HCT116 (cell line): ENCODE measurements around the gene DUSP2. TPM values are rescaled to one million over a fixed set of nuclear protein-coding genes. Genes with fewer than 3 reads are reported as not detected.
A peak's percentile ranks its signal among the peaks of the same experiment; 100 is the strongest.

Experiments
- ATAC-seq: fragments of 200-7000 bp; cut with Tn5 transposase; 2 replicates; pipeline ENCODE4 v1.9.1; 2020; ENCODE audit warnings: mild to moderate bottlenecking, moderate library complexity
- BruUV-seq: library from RNA; stranded (reverse); fragments of 400-500 nt; replicated peaks from 2 replicates; lab custom pipeline; 2021; lab: Mats Ljungman, UMichigan
- CTCF ChIA-PET: fragments of 300-600 bp; sonication (Branson Sonifier 250); formaldehyde crosslinking; loops from one replicate; lab custom pipeline; 2021; ENCODE audit warnings: antibody characterized with exemption; lab: Charles Lee
- POLR2A ChIA-PET: fragments of 300-600, 350-600 bp; sonication (Branson Sonifier 250); formaldehyde crosslinking; loops from one replicate; lab custom pipeline; 2021; ENCODE audit warnings: antibody characterized with exemption; lab: Charles Lee
- RAD21 ChIA-PET, 2 experiments: fragments of 300-600 bp; sonication (Branson Sonifier 250); formaldehyde crosslinking; loops; one replicate each; lab custom pipeline; 2023; ENCODE audit warnings: low total read pairs in 2 of 2; ENCODE audit not compliant: uncharacterized antibody in 2 of 2, unreplicated experiment in 2 of 2, low non-redundant PET in 1 of 2; lab: Charles Lee
- DNase-seq: peaks from one replicate; pipeline ENCODE4 v3.0.0-alpha.2; 2010; ENCODE audit warnings: low read depth, low spot score
- H2AFZ ChIP-seq: fragments of 200-600 bp; shearing (Covaris generic), sonication (generic); 2 replicates; pipeline ENCODE4 v1.6.1; 2017; ENCODE audit warnings: low read depth, mixed run types, mixed read lengths, antibody characterized with exemption, low read length; ENCODE audit not compliant: poor library complexity, severe bottlenecking
- H3K27ac ChIP-seq: 2 replicates; pipeline ENCODE4 v1.5.1; 2012; ENCODE audit warnings: low read depth, low read length
- H3K27me3 ChIP-seq: fragments of 200-600 bp; sonication (generic); 2 replicates; pipeline ENCODE4 v1.6.1; 2016; ENCODE audit warnings: mixed run types, low read length, mixed read lengths; ENCODE audit not compliant: insufficient read depth
- H3K36me3 ChIP-seq, 2 experiments: fragments of 200-500 bp in 1 of 2; fragments of 200-600 bp in 1 of 2; sonication (Bioruptor generic) in 1 of 2; sonication (generic) in 1 of 2; 2 replicates each; pipeline versions ENCODE4 v1.5.1 to v1.6.1; 2014 to 2016; ENCODE audit warnings: low read length in 2 of 2, inconsistent platforms in 1 of 2, mixed read lengths in 1 of 2, mixed run types in 1 of 2; ENCODE audit not compliant: insufficient read depth in 2 of 2, control insufficient read depth in 1 of 2
- H3K4me1 ChIP-seq, 2 experiments: fragments of 200-600 bp in 1 of 2; sonication (generic) in 1 of 2; 2 replicates each; pipeline versions ENCODE4 v1.5.1 to v1.6.1; 2012 to 2017; ENCODE audit warnings: low read length in 2 of 2, inconsistent platforms in 1 of 2, mild to moderate bottlenecking in 1 of 2, mixed read lengths in 1 of 2, mixed run types in 1 of 2, moderate library complexity in 1 of 2; ENCODE audit not compliant: insufficient read depth in 2 of 2, control insufficient read depth in 1 of 2
- H3K4me2 ChIP-seq: fragments of 200-600 bp; sonication (generic); 2 replicates; pipeline ENCODE4 v1.6.1; 2017; ENCODE audit warnings: mixed run types, low read length, mixed read lengths
- H3K4me3 ChIP-seq, 2 experiments: fragments of 200-600 bp in 1 of 2; sonication (generic) in 1 of 2; replicated peaks in 1 of 2; 2 replicates each; pipeline ENCODE4 v1.5.1; 2011 to 2016; ENCODE audit warnings: low read length in 2 of 2, control low read depth in 1 of 2, low read depth in 1 of 2, mild to moderate bottlenecking in 1 of 2, mixed read lengths in 1 of 2, mixed run types in 1 of 2
- H3K79me2 ChIP-seq: fragments of 200-600 bp; sonication (generic); 2 replicates; pipeline ENCODE4 v1.6.1; 2017; ENCODE audit warnings: mild to moderate bottlenecking, mixed run types, low read length, moderate library complexity, mixed read lengths; ENCODE audit not compliant: insufficient read depth
- H3K9ac ChIP-seq: fragments of 200-600 bp; sonication (generic); 2 replicates; pipeline ENCODE4 v1.6.1; 2016; ENCODE audit warnings: low read length, mixed read lengths
- H3K9me2 ChIP-seq: fragments of 200-600 bp; sonication (generic), shearing (Covaris generic); 2 replicates; pipeline ENCODE4 v1.6.1; 2017; ENCODE audit warnings: mixed run types, mild to moderate bottlenecking, moderate library complexity; ENCODE audit not compliant: insufficient read depth
- H3K9me3 ChIP-seq, 2 experiments: fragments of 200-500 bp in 1 of 2; fragments of 200-600 bp in 1 of 2; sonication (Bioruptor generic) in 1 of 2; sonication (generic) in 1 of 2; 2 replicates each; pipeline ENCODE4 v1.6.1; 2014 to 2017; ENCODE audit warnings: low read length in 2 of 2, mixed read lengths in 2 of 2, inconsistent platforms in 1 of 2, low read depth in 1 of 2, mild to moderate bottlenecking in 1 of 2, mixed run types in 1 of 2, moderate library complexity in 1 of 2; ENCODE audit not compliant: control insufficient read depth in 1 of 2, insufficient read depth in 1 of 2
- H4K20me1 ChIP-seq: fragments of 200-600 bp; sonication (generic), shearing (Covaris generic); 2 replicates; pipeline ENCODE4 v1.6.1; 2017; ENCODE audit warnings: mixed run types, mild to moderate bottlenecking, moderate library complexity; ENCODE audit not compliant: insufficient read depth
- EZH2 ChIP-seq: fragments of 200-600 bp; sonication (generic); IDR thresholded peaks from 2 replicates; pipeline ENCODE4 v1.6.1; 2017; ENCODE audit warnings: antibody characterized with exemption, mixed run types
- FOSL1 ChIP-seq: IDR thresholded peaks from 2 replicates; pipeline ENCODE4 v1.6.1; 2012; ENCODE audit warnings: low read depth
- POLR2AphosphoS5 ChIP-seq: IDR thresholded peaks from 2 replicates; pipeline ENCODE4 v1.6.1; 2011; ENCODE audit warnings: mild to moderate bottlenecking, low read depth, low read length, moderate library complexity
- REST ChIP-seq: IDR thresholded peaks from 2 replicates; pipeline ENCODE4 v1.6.1; 2012; ENCODE audit warnings: low read depth
- SIN3A ChIP-seq: IDR thresholded peaks from 2 replicates; pipeline ENCODE4 v1.6.1; 2012; ENCODE audit warnings: low read depth
- TCF7L2 ChIP-seq: IDR thresholded peaks from 2 replicates; pipeline ENCODE4 v1.7.0; 2011; ENCODE audit warnings: borderline replicate concordance, inconsistent platforms; ENCODE audit not compliant: insufficient read depth, insufficient read length; ENCODE audit errors: extremely low read depth
- YY1 ChIP-seq: IDR thresholded peaks from 2 replicates; pipeline ENCODE4 v1.6.1; 2011; ENCODE audit warnings: low read length, low read depth, moderate library complexity, mild to moderate bottlenecking; ENCODE audit not compliant: insufficient replicate concordance; ENCODE audit errors: extremely low read depth
- ZNF274 ChIP-seq: fragments of 200-500 bp; sonication (Bioruptor generic); IDR thresholded peaks from 2 replicates; pipeline ENCODE4 v1.6.1; 2014; ENCODE audit warnings: mild to moderate bottlenecking, low read depth, low read length, inconsistent platforms
- intact Hi-C: fragments of 100-400 bp; cut with micrococcal nuclease; formaldehyde crosslinking; loops from 2 replicates; pipeline ENCODE4 v1.10.0; 2022
- total RNA-seq: library from RNA; stranded (reverse); gene quantifications from one replicate; pipeline ENCODE4 v1.2.1, GENCODE V29; 2021; ENCODE audit not compliant: unreplicated experiment
- TF ChIP-seq, protein P1 (sequence below): IDR thresholded peaks from 2 replicates; pipeline ENCODE4 v1.6.1; 2012
- TF ChIP-seq, protein P2 (sequence below): IDR thresholded peaks from 2 replicates; pipeline ENCODE4 v1.6.1; 2012

DUSP2 gene
- total RNA-seq, 1 experiment from 2014 or later, result 24.5 TPM

DNA sequence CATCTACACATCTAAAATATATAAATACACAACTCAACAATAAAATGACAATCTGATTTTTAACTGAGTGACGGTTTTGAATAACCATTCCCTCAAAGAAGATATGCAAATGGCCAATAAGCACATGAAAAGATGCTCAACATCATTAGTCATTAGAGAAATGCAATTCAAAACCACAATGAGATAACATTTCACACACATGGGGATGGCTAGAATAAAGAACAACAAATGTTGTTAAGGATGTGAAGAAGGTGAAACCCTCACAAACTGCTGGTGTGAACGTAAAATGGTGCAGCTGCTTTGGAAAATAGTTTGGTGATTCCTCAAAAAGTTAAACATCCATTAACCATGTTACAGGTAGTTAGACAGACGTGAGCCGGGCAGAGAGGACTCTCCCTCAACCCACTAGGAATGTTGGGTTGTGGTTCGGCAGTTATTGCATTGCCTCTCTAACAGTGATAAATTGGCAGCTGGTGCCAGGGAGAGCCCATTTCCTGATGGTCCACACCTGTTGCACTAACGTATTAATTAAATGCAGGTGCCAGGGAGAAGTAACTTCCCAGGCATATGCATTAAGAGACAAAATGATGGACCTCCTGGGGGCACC, 22.3 kb upstream of the DUSP2 start (continued):
- no peak for TF ChIP-seq REST
- TF ChIP-seq FOSL1, result no peak

DNA sequence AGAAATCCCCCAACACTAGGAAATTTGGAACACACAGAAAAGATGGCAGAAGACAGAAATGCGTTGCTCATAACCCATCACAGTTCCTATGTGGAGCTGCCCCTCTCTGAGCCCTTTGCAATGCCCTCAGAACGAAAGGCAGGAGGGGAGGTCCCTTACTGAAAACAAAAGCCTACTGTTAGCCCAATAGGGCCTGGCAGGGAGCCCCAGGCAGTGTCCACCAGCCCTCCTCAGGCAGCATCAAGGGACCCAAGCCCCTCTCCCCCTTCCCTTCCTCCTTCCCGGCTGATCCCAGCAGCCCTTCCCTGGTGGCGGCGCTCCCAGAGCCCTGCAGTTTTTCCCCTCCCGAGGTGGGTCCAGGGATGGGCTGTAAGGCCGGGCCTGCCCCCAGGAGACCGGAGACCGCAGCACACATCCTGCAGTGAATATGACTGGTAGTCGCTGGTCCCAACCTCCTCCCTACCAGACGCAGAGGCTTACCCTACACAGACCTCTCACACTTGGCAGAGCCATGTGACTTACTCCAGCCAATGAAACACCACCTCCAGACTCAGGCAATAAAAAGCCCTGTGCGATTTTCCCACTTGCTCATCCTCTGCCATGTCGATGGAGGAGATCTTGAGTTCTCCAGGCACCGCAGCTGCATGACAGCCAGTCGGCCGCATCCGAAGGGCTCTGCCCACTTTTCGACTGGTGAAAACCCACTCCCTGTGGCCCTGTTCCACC, 19.4 kb upstream of the DUSP2 start:
- Histone ChIP-seq H3K36me3 (no peaks in the 10 kb centered on the region), H3K79me2 (no peaks in the 10 kb centered on the region), H3K27ac (no peak overlapping the region), H3K4me2 (no peak overlapping the region), H2AFZ (peak overlapping the region; percentile 78), H3K27me3 (no peaks in the 10 kb centered on the region), H3K9me3 (no peaks in the 10 kb centered on the region), H3K9me2 (no peaks in the 10 kb centered on the region), H4K20me1 (no peaks in the 10 kb centered on the region), H3K4me1 (no peaks in the 10 kb centered on the region), H3K9ac (no peak overlapping the region), H3K4me3 (no peak overlapping the region)
- intact Hi-C loops, result no loop called here
- ATAC-seq (peak; percentile 76), DNase-seq (no peak)
- CTCF ChIA-PET, result no interaction called here
- RAD21 ChIA-PET, result no interaction called here
- TF ChIP-seq EZH2 (no peak), REST (no peak), YY1 (no peak), ZNF274 (no peak), POLR2AphosphoS5 (no peak), TCF7L2 (no peak), SIN3A (no peak)
- TF ChIP-seq, protein P1, sequence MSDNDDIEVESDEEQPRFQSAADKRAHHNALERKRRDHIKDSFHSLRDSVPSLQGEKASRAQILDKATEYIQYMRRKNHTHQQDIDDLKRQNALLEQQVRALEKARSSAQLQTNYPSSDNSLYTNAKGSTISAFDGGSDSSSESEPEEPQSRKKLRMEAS, result no peak
- TF ChIP-seq, protein P2, sequence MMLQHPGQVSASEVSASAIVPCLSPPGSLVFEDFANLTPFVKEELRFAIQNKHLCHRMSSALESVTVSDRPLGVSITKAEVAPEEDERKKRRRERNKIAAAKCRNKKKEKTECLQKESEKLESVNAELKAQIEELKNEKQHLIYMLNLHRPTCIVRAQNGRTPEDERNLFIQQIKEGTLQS, result no peak
- BruUV-seq, result no TSS peak
- POLR2A ChIA-PET, result no interaction called here
